HL-60 (cell line): ENCODE results near the gene OR10K2.

Source experiments
- DNase-seq, 2 experiments: peaks; one replicate each; pipeline ENCODE4 v3.0.0-alpha.2; 2010 to 2020; ENCODE audit warnings: low read depth in 1 of 2, low spot score in 1 of 2
- H3K27ac ChIP-seq: fragments of 250-450 bp; sonication (Bioruptor Pico); replicated peaks from 2 replicates; pipeline ENCODE4 v1.5.1; 2020; ENCODE audit warnings: mild to moderate bottlenecking, moderate library complexity
- H3K27me3 ChIP-seq: fragments of 250-450 bp; sonication (Bioruptor Pico); 2 replicates; pipeline ENCODE4 v1.5.1; 2021; ENCODE audit warnings: mild to moderate bottlenecking, moderate library complexity; ENCODE audit not compliant: insufficient read depth, poor library complexity, severe bottlenecking
- H3K4me3 ChIP-seq: replicated peaks from 2 replicates; pipeline ENCODE4 v1.5.1; 2011; ENCODE audit warnings: mild to moderate bottlenecking, control low read depth, low read length; ENCODE audit not compliant: insufficient read depth
- GABPA ChIP-seq: IDR thresholded peaks from 2 replicates; pipeline ENCODE4 v1.6.1; 2012; ENCODE audit warnings: low read depth
- POLR2AphosphoS5 ChIP-seq: IDR thresholded peaks from 2 replicates; pipeline ENCODE4 v1.6.1; 2012; ENCODE audit warnings: low read depth
- SPI1 ChIP-seq: IDR thresholded peaks from 2 replicates; pipeline ENCODE4 v1.6.1; 2012; ENCODE audit warnings: low read depth, mild to moderate bottlenecking, borderline replicate concordance
- TF ChIP-seq, protein P1 (sequence below): IDR thresholded peaks from one replicate; pipeline ENCODE4 v1.5.1; 2011; ENCODE audit warnings: low read length, control low read depth, inconsistent platforms; ENCODE audit not compliant: insufficient read depth
- TF ChIP-seq, protein P2 (sequence below): IDR thresholded peaks from 2 replicates; pipeline ENCODE4 v1.6.1; 2012; ENCODE audit warnings: low read depth; ENCODE audit not compliant: insufficient replicate concordance

Gene OR10K2

DNA sequence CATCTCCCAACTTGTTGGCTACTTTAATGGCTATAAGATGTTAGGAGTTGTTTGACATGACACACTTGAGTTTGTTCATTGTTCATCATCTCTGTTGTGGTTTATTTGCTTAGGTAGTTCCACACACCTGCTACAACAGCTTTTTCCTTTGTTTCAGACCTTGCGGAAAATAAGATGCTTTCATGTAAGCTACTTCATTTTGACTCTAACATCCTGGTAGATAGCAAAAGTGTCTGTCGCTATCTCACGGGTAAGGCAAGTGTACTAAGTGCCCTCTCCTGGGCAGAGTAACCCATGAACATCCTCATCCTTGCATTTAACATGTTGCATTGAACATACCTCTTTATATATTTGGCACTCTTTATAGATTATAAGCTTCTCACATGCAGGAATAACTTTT, 25.2 kb downstream of the OR10K2 start:
- no peak overlapping the region for H3K27ac ChIP-seq
- no peak overlapping the region for H3K4me3 ChIP-seq
- DNase-seq, result no peak
- no peaks in the 10 kb centered on the region for H3K27me3 ChIP-seq
- TF ChIP-seq POLR2AphosphoS5, result no peak
- TF ChIP-seq SPI1, result no peak

DNA sequence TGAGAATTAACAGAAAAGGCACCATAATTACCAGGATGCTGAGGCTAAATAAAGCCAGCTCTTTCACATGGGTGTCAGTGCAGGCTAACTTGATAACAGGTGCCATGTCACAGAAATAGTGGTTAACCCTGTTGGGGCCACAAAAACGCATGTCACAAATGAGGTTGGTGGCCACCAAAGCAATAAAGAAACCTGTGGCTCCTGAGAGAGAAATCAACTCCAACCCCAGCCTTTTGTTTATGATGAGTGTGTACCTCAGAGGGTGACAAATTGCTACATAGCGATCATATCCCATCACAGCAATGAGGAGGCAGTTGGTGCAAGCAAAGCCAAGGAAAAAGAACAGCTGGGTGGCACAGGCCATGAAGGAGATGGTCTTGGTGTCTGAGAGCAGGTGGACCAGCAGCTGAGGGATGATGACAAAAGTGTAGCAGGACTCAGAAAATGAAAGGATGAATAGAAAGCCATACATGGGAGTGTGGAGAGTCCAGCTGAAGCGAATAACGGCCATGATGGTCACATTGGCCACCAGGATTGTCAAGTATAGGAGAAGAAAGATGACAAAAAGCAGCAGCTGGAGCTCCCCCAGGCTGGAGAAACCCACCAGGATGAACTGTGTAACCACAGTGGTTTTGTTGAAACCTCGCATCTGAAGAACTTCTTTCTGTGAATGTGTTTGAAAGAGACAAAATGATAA, 27.1 kb downstream of the OR10K2 start, which contains the start of gene OR10T2:
Gene OR10T2 (minus strand): TSS at position 649 of the 697 bp plus-strand sequence. CDS start 0 bp downstream, at position 649.
- DNase-seq, result no peak
- H3K4me3 ChIP-seq, result no peak within 1 kb of the TSS
- no peak for TF ChIP-seq POLR2AphosphoS5
- no peak for TF ChIP-seq GABPA
- TF ChIP-seq, protein P1, sequence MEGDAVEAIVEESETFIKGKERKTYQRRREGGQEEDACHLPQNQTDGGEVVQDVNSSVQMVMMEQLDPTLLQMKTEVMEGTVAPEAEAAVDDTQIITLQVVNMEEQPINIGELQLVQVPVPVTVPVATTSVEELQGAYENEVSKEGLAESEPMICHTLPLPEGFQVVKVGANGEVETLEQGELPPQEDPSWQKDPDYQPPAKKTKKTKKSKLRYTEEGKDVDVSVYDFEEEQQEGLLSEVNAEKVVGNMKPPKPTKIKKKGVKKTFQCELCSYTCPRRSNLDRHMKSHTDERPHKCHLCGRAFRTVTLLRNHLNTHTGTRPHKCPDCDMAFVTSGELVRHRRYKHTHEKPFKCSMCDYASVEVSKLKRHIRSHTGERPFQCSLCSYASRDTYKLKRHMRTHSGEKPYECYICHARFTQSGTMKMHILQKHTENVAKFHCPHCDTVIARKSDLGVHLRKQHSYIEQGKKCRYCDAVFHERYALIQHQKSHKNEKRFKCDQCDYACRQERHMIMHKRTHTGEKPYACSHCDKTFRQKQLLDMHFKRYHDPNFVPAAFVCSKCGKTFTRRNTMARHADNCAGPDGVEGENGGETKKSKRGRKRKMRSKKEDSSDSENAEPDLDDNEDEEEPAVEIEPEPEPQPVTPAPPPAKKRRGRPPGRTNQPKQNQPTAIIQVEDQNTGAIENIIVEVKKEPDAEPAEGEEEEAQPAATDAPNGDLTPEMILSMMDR, result no peak
- TF ChIP-seq, protein P2, sequence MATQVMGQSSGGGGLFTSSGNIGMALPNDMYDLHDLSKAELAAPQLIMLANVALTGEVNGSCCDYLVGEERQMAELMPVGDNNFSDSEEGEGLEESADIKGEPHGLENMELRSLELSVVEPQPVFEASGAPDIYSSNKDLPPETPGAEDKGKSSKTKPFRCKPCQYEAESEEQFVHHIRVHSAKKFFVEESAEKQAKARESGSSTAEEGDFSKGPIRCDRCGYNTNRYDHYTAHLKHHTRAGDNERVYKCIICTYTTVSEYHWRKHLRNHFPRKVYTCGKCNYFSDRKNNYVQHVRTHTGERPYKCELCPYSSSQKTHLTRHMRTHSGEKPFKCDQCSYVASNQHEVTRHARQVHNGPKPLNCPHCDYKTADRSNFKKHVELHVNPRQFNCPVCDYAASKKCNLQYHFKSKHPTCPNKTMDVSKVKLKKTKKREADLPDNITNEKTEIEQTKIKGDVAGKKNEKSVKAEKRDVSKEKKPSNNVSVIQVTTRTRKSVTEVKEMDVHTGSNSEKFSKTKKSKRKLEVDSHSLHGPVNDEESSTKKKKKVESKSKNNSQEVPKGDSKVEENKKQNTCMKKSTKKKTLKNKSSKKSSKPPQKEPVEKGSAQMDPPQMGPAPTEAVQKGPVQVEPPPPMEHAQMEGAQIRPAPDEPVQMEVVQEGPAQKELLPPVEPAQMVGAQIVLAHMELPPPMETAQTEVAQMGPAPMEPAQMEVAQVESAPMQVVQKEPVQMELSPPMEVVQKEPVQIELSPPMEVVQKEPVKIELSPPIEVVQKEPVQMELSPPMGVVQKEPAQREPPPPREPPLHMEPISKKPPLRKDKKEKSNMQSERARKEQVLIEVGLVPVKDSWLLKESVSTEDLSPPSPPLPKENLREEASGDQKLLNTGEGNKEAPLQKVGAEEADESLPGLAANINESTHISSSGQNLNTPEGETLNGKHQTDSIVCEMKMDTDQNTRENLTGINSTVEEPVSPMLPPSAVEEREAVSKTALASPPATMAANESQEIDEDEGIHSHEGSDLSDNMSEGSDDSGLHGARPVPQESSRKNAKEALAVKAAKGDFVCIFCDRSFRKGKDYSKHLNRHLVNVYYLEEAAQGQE, result no peak
- no peak for TF ChIP-seq SPI1
- H3K27me3 ChIP-seq, result no peaks in the 10 kb centered on the region
- no peak within 1 kb of the TSS for H3K27ac ChIP-seq

DNA sequence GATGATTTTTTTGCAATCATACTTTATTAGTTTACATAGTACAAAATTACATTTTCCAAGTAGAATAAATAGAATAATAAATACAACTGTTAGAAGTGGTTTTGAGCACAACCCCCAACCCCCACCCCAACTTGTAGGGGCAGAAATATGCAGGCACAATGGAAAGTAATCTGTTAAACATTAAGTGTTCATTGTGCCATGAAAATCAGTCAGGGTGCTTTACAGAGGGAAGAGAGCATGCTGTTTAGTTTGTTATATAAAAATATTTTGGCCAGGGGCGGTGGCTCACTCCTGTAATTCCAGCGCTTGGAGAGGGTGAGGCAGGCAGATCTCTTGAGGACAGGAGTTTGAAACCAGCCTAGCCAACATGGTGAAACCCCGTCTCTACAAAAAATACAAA, 29.4 kb downstream of the OR10K2 start:
- H3K4me3 ChIP-seq, result no peak overlapping the region
- TF ChIP-seq, protein P2, result no peak
- TF ChIP-seq GABPA, result no peak
- no peak for TF ChIP-seq SPI1
- TF ChIP-seq, protein P1, result no peak
- no peak for TF ChIP-seq POLR2AphosphoS5
- no peak overlapping the region for H3K27ac ChIP-seq
- no peaks in the 10 kb centered on the region for H3K27me3 ChIP-seq
- no peak for DNase-seq

DNA sequence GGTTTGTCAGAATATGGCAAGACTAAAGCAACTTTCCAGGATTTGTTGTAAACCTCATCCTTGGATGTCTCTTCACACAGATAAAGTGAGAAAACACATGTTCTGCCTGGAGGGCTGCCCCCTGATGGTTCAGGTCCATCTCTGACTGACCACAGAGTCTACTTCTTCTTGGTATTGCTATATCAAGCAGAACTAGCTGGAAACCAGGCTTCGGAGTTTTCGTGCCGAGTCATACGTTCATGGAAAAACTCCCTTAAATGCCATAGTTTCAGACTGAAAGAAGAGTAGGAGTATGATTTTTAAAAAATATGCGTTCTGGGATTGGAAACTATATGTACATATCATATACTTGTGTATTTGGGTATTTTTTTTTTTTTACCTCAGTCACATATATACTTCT, 32.6 kb downstream of the OR10K2 start:
- TF ChIP-seq POLR2AphosphoS5 (no peak), SPI1 (no peak)
- TF ChIP-seq, protein P2, result no peak
- TF ChIP-seq, protein P1, result no peak
- DNase-seq, result no peak

More for the DNA sequence above, 32.6 kb downstream of the OR10K2 start:
- Histone ChIP-seq H3K4me3 (no peak overlapping the region), H3K27me3 (no peaks in the 10 kb centered on the region), H3K27ac (no peak overlapping the region)
